ENCODE measurements around the gene PI4KA. TPM values are rescaled to one million over a fixed set of nuclear protein-coding genes. Genes with fewer than 3 reads are reported as not detected.

Gene PI4KA
- total RNA-seq, 4 donors from 2014 or later = 85.0 to 127 (median 101) TPM

GRCh38 chr22:20798974-20799373 lies 59.6 kb downstream of the PI4KA start:
- H3K9me3 ChIP-seq = no peaks in the 10 kb centered on the region
- intact Hi-C loops (cut with DNase I) = no loop called here
- H3K27me3 ChIP-seq = no peaks in the 10 kb centered on the region
- H3K27ac ChIP-seq = no peak overlapping the region
- H3K36me3 ChIP-seq = peaks cover 78 to 80% of the 10 kb centered on the region in 2 donors
- H3K4me3 ChIP-seq (replicated peaks in 1 of 3) = no peak overlapping the region
- 95 to 100% methylated on average over 10 of the region's 10 CpGs for WGBS, 2 donors
- TF ChIP-seq POLR2A (IDR thresholded peaks at IDR 0.05) (no peak), CTCF (IDR thresholded peaks at IDR 0.05) (no peak)
- no peak for DNase-seq
- H3K4me1 ChIP-seq = no peaks in the 10 kb centered on the region

GRCh38 chr22:20798218-20798617 lies 60.4 kb downstream of the PI4KA start:
- no peak for DNase-seq
- intact Hi-C loops (cut with DNase I) = no loop called here
- H3K36me3 ChIP-seq = peaks cover 70 to 72% of the 10 kb centered on the region in 2 donors
- no peak overlapping the region for H3K4me3 ChIP-seq (replicated peaks in 1 of 3)
- no peak for TF ChIP-seq CTCF (IDR thresholded peaks at IDR 0.05)
- TF ChIP-seq POLR2A (IDR thresholded peaks at IDR 0.05) = no peak
- no peaks in the 10 kb centered on the region for H3K27me3 ChIP-seq
- H3K9me3 ChIP-seq = no peaks in the 10 kb centered on the region
- H3K27ac ChIP-seq = no peak overlapping the region
- 88 to 95% methylated on average over 5 of the region's 5 CpGs for WGBS, 2 donors
- no peaks in the 10 kb centered on the region for H3K4me1 ChIP-seq

- peaks cover 68 to 69% of the 10 kb centered on the region in 2 donors for H3K36me3 ChIP-seq
- intact Hi-C loops (cut with DNase I) = no loop called here
These were observed 61.9 kb downstream of the PI4KA start for GRCh38 chr22:20796731-20797130.

GRCh38 chr22:20794650-20795413 lies 63.8 kb downstream of the PI4KA start:
- TF ChIP-seq POLR2A (IDR thresholded peaks at IDR 0.05) = no peak
- TF ChIP-seq CTCF (IDR thresholded peaks at IDR 0.05) = no peak
- Histone ChIP-seq H3K27ac (no peak overlapping the region), H3K9me3 (no peaks in the 10 kb centered on the region), H3K27me3 (no peaks in the 10 kb centered on the region), H3K4me3 (replicated peaks in 1 of 3) (no peak overlapping the region), H3K4me1 (no peaks in the 10 kb centered on the region), H3K36me3 (peaks cover 49 to 58% of the 10 kb centered on the region in 2 donors)
- DNase-seq = no peak
- 93% methylated on average over 7 of the region's 7 CpGs for WGBS, 2 donors
- intact Hi-C loops (cut with DNase I) = no loop called here

More at GRCh38 chr22:20796731-20797130, 61.9 kb downstream of the PI4KA start:
- H3K4me3 ChIP-seq (replicated peaks in 1 of 3) = no peak overlapping the region
- no peaks in the 10 kb centered on the region for H3K27me3 ChIP-seq
- H3K4me1 ChIP-seq = no peaks in the 10 kb centered on the region
- no peak overlapping the region for H3K27ac ChIP-seq
- 95% methylated on average over 8 of the region's 8 CpGs for WGBS, 2 donors
- no peak for TF ChIP-seq CTCF (IDR thresholded peaks at IDR 0.05)
- no peak for TF ChIP-seq POLR2A (IDR thresholded peaks at IDR 0.05)
- no peaks in the 10 kb centered on the region for H3K9me3 ChIP-seq
- DNase-seq = no peak
